Measurements from ENCODE around the gene DACH1.

DACH1 gene

DNA sequence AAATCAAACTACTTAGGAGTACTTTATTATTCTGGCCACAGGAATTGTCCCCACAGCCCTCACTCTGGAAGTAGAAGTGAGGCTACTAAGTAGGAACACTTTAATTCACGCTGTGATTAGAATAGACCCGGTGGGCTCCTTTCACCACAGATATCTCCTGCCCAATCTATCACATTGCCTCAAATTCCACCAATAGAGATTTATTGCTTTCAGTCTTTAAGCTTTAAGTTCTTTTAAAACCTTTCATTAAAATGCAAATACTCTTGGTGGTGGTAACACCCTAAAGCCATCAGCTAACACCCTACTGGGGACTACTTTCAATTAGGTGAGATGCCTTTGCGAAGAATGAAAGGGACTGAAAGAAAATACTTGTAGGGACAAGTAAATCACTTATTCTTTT is 181.9 kb downstream of the DACH1 start:
- no peak for DNase-seq

DNA sequence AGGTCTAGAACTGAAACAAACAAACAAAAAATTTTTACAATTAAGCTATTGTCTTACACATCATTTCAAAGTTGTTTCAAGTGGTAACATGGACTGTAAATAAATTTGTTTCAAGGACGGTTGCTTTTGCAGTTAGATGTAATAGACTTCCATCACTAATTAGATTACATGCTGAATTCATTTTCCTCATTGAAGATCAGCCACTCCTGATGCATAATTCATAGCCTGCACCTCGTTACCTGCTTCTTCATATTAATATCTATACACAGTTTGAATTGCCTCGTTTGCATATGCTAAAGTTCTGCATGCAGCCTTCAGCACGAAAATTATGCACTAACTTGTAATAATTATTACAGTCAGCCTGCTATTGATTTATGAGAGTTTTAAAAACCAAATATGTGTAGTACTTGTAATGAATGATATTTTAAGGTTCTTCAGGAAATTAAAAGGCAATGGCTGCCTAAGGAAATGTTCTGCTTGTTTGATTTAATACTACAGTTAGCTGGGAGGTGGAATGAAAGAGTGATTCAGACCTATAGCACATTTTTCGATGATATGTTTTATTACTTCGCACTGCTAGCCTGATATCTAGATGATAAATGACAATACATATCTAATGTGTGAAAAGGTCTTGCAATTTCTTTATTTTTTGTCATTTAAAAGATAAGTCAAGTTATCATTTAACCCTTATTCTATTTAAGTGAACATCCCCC is 184.9 kb downstream of the DACH1 start:
- DNase-seq, result no peak

DNA sequence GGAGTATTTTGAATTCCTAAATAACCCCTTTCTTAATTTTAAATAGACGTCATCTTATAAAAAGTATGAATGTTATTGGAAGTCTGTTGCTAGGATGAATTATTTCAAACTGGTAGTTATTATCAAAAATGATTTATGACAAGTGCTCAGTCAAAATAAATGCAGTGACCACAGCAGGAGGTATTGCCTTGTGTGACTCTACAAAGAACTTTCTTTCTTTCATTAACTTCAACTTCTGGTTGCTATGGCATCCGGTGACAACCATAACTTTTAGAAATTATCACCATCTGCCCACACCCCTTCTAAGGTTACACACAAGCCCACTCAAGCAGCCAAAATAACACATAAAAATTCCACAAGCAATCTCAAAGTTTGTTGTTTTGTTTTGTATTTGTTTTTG is 189.9 kb downstream of the DACH1 start:
- no peak for DNase-seq

DNA sequence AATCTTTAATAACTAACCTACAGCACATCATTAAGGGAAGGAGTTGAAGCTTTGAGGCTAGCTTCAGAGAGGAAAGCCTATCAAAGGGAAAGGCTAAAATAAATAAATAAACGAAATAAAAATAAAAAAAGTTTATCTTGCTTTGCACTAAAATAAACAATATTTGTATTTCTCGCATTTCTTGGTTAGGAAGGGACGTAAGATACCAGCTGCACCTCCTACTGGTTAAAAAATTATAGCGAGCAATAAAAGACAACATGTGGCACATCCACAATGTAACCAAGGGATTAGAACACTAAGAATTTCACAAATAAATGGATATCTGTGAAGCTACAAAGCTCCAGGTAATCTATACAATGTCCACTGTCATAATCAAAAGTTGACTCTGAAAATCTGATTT is 194.5 kb downstream of the DACH1 start:
- no peak for DNase-seq

DNA sequence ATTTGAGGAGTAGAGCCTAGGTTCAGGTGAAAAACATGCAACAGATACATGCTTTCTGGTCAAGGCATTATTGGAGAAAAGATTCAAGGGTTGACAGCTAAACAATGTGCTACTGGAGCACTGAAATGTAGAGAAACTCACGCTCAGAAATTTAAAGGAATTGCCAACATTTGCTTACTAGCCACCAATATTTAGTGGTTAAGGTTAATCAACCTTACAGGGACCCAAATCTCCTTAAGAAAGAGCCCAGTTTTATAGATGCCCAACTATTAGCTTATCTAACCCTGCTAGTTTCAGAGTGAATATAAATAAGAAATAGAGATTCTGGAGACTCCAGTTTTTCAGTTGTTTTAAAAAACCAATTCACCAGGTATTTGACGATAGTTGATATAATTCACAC is 203.6 kb downstream of the DACH1 start:
- no peak for DNase-seq

DNA sequence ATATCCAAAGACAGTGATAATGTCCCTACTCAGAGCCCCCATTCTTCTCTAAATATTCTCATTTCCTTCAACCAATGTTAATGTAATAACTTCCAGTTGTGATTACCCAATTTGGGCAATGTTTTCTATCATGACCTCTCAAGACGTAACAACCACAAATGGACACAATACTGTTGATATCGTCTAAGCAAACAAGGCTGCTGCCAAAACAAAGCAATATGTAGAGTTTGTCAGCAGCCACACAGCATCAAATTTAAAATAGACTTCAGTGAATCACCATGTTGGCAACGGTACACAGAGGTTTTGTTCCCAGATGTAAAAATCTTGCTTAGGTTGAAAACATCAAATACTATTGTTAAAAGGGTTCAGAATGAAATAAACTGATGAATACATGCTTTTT is 205.1 kb downstream of the DACH1 start:
- no peak for DNase-seq

DNA sequence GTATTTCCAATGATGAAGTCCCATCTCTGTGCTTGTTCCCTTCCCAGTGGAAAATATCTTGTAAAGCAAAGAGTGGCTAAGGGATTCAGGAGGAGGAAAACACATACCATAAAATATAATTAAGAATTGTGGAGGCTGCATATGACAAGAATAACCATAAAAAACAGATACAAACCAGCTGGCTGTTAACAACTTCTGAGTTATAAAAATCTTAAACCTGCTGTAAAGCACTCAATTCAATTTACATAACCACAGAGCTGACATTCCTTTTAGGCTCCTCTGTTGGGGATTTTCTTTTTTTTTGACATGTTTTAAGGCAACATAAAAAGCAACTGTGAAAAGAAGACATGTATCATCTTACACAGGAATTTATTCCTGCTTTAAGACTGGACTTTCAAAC is 207.6 kb downstream of the DACH1 start:
- DNase-seq, result no peak

DNA sequence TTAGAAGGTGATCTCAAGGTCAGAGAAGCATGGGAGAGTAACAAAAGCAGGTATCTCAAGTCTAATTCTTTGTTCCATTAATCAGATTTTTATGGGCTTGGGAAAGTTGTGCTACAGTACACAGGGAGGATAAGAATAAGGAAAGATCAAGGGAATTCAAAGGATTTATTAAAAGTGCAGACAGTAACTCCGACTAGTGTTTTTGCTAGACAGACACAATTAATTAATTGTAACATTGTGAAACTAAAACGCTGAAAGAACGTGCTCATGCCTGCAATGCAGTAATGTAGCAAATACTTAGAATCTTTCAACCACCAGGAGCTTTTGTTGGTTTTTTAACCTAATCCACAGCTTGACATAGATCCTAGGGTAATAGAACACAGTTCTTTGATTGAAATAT is 221.5 kb downstream of the DACH1 start:
- no peak for DNase-seq

DNA sequence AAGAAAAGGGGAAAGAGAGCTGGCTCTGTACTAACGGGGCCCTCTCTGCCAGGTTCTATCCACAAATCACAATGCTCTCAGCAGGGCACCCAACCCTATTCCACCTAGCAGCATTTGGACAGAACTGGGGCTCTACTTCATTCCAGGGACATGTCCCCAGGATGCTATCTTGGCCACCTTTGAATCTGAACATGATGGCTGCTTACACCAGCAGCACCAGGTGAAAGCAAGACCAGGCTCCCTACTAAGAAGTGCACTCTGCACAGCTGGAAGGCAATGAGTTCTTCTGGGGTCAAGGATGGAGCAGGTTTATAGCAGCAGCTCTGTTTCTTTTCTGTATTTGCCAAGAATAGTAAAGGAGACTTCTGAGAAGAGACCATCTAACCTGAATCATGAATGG is 222.4 kb downstream of the DACH1 start:
- DNase-seq, result no peak

DNA sequence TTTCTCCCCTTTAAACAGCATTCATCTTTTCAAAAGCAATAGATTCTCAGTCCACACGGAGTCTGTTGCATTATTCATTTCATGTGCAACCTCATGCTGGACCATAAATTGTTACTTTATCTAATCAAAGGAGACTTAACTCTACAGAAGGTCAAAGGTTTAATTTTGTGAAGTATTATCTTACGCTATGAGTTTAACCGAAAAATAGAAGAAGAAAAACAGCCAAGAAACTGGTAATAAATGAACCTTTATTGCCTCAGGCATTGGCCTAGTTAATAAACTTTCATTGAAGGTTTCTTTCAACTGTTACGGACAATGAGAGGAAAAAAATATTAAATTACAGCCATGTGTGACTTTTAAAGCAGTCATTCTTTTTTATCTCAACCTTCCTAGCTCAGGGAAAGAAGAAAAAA is 223.6 kb downstream of the DACH1 start:
- DNase-seq, result no peak

DNA sequence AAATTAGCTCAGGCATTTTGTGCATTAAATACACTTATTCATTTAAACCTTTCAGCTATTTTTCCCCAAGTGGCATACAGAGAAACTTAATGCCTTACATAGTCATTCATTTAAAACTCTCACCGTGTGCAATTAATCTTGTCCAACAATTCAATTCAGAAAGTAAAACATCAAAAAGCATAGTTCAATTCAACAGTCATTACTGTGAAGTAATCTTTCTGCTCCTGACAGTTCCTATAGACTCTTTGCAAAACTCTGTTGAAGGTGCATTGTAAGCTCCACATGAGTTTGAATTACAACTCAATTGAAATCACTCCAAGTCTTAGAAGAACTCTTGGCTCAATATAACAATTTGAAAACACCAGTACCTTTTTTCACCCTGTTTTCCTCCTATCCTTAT is 228.3 kb downstream of the DACH1 start:
- DNase-seq, result no peak

DNA sequence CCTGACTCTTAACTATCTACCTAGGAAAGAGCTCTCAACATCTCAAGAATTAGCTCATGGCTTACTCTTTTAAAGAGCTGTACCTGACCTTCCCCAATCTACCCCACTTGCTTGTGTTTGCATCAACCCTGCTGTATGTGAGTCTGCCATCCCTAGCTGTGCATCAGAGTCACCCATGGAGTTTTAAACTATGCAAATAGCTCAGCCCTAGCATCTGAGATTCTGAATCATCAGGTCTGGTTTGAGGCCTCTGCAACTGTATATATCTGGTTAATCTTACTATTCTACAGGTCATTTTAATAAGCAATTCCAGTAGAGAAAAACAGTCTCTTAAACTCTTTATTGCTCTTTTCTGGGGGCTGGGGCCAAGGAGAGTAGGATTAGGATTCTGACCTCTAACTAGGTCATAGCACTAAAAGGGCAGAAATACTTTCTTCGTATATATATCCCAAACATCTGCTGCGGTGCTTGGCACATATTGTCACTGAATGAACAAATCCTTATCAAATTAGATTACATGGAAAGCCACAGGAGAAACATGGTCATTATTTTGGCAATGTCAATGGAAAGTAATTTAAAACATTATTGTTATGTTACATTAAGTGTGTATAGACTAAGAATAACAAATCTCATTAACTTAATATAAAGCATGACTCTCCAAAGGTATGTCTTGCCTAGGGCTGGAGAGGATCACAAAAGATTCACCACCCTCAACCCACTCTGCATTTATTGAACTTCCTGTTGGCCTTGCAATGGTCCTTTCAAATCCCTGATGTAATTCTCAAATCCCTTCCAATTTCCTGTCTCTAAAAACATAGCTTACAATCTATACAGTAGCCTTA is 232.2 kb downstream of the DACH1 start:
- no peak for DNase-seq

DNA sequence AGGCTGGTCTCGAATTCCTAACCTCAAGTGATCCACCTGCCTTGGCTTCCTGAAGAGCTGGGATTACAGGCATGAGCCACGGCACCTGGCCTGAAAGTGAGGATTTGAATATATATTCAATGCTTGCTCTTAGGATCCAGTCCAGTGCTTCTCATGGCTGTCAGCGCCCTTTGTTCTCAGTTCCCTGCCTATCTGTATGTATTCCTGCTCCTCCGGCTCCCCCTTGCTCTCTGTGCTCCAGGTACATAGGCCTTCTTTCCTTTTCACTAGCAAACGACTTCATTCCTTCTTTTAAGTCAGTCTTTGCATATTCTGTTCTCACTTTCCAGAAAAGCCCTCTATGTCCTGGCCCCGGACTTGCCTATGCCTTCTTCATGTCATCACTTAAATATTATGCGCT is 232.8 kb downstream of the DACH1 start:
- DNase-seq, result no peak

DNA sequence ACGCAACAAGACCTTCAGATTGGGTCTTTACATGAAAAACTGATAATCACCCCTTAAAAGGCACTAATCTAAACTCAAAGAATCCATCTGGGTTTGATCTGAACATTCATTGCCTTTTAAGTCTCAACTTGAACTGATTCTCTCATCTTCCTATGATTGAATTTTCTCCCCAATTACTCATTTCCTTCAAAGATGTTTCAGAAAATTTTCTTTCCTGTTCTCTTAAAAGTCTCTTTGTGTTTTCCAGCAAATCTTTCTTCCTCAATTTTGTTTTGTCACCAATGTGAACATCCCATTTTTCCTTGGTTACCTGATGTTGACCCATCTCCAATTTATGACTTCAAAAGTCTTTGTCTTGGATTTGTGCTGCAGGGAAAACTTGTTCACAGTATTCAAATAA is 234.3 kb downstream of the DACH1 start:
- DNase-seq, result no peak

DNA sequence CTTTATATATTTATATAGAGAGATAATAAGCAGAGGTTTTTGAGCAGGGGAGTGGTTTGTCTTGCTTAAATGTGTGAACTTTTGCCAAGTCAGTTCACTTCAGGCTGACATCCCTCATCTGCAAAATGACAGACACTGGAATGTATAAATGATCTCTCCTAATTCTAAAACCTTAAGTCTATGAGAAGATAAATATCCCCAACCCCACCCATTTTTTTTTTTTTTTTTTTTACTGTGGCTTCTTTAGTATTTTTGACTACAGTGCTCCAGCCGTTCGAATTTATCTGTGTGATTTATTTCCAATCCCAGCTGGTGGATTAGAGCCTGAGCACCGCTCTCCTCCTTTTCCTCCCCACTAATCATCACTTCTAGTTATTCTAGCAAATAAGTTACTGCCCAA is 234.8 kb downstream of the DACH1 start:
- DNase-seq, result no peak

DNA sequence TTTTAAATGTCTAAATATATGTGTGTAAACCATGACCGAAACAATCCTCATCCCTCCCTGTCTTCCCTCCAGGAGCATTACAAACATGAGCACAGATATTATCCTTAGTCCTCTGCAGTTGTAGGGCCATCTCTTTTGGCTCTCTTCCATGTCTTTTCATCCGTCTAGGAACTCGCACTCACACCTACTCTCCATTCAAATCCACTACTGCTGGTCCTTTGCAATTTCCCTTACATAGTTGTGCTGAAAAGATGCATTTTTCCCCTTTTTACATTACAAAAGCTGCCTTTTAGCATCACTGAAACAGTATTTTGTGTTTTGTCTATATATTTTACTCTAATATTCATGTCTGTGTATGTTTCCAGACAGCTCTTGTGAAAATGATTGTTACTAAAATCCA is 237.8 kb downstream of the DACH1 start:
- DNase-seq, result no peak

DNA sequence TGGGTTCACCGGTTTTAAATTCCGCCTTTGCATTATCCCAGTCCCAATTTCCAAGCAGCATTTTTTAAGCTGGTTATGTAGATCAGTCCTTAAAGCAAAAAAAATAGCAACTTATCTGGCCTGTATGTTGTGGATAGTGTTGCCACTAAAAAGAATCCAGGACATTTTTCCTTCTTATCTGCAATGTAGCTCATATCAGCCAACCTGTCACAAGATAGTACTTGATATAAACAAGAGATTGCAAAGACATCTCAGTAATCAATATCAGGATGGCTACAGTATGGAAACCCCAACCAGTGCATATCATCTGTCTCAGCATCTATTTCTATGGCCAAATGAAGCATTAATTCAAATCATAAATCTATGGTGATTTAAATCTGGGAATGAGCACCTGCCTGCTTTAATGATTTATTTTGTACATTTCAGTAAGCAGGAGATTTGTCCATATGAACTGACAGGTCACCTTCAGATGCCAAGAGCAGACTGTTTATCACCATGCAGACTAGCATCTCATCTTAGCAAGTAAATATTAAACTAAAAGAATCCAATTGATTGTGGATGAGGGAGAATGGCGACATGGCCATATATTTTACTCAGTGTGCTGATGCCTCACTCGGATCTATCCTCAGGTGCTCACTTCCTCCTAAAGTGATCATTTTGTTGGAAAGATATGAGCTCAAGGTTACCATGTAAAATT is 240.4 kb downstream of the DACH1 start:
- DNase-seq, result no peak

DNA sequence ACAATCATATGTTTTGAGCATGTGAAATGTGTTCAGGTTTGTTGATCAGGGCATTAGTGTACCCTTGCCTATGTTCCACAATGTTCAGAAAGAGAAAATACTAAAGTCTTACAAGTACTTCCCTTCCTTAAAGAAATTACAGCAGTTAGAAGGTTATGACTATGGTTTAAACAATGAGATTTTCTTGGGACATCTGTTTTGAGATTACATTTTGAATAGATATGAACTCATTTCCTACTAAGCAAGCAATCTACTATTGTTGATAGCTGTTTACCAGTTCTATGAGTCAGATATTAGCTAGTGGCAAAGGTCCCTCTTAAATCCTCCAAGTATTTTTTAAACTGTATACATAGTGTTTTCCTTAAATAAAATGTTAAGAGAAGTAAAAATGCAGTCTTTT is 241.3 kb downstream of the DACH1 start:
- DNase-seq, result no peak

DNA sequence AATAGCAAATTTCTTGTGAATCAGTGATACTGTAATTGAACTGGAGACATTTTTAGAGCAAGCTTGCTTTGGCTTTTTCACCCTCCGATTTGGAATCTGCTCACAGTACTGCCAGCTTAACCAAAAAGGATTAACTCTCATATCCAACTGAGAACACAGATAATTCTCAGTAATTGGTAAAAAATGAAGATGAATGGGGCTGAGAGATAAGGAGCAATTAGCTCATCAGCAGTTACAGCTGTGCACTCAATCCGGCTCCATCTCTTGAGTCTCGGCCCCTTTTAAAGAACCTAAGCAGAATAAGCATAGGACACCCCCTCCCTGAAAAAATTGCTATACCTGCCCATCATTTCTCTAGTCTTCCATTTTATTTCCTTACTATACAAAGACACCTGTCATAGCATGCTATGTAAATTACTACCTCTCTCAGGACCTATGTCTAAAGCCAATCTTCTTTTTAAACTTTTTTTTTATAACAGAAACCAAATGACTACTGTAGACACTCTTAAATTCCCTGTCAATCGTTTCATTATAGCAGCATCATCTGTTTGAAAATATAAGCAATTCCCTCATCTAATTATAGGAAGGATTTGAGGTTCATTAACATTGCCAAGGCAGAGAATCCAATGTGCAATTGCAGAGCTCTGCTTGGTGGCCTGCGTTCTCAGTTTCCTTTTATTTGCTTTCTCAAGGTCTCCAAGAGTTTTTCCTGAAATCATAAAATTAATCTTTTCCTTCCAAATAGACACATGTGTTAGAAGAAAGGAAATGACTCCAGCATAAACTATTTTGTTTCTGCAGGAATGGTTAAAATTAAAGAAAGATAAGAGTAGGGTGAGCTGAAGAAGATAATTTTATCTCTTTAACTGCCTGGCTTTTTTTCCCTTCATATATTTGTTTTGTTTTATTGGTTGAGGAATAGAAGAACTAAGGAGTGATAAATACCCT is 242.1 kb downstream of the DACH1 start:
- no peak for DNase-seq

DNA sequence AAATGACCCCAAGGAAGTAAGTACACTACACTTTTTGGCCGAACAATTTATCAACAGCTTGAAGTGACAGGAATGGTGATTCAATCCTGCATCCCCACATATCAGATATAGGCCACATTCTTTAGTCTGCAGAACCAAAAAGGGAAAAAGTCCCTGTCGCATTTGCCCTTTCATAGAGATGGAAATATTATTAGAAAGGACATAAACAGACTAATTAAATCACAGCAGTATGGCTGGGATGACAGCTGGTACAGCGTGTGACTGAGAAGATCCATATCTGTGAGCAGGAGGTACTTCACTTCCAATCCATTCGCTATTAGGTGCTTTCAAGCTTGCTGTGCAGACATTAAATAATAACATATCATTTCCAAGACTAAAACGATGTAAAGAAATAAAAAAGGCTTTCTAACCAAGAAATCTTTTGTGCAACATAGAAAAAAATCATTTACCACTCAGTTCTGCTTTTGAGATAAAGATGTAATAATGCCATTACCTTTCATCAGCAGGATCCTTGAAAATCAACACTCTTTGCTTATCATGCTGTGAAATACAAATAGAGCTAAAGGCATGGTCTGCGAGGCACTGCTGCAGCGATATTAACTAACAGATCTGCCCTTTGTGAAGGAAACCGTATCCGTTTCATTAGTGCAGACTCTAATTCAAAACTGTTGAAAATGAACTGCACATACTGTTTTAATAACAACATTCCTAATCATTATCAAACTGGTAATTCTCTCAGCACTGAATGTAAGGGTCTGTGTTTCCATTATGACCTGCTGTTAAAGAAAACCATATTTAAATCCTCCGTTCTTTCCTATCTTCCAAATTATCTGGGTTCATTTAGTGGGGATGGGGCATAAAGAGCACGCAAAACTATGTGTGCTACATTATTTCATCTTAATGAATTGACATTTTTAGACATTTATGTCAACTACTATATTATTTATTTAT is 245.6 kb downstream of the DACH1 start:
- DNase-seq, result no peak

DNA sequence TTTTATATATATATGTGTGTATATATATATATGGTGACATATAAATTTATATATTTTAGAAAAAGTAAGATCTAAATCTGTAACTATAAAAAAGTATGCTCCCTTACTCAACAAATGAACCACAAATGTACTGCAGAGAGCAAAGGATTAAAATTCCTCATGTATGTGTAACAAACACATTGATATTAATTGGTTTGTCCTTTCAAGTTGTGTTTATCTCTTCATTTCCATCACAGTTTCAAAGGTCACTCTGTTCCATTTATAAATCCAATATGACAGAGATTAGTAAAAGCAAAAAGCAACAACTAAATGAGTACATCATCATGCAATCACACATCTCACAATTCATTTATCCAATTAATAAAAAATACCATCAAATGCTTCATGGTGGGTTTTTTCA is 247.9 kb downstream of the DACH1 start:
- DNase-seq, result no peak

DNA sequence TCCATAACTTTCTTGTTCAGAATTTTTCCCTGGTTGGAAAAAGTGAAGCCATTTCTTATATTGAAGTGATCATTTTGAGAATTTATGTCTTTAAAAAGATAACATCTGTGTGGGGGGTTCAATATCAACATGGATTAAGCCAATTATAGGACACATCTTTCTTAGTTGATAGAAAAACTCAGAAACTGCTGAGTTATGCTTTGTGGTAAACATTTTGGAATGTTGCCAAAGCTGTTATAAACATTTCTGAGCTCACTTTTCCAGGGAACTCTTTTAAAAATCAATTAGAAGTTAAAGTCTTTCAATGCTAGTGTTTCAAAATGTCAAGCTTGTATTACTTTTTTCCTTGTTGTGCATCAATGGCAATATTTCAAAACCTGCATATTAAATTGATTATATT is 248.8 kb downstream of the DACH1 start:
- no peak for DNase-seq

Measured in right hindlimb (tissue), 1 donor.